HCT116 (cell line): ENCODE data around the gene GRM8.

Experiments
- RAD21 ChIP-seq: IDR thresholded peaks from 2 replicates; pipeline ENCODE4 v1.6.1; 2012; ENCODE audit warnings: low read depth, mild to moderate bottlenecking
- REST ChIP-seq: IDR thresholded peaks from 2 replicates; pipeline ENCODE4 v1.6.1; 2012; ENCODE audit warnings: low read depth
- TF ChIP-seq, protein P1 (sequence below), 3 experiments: fragments of 200-600 bp in 1 of 3; sonication (generic) in 1 of 3; IDR thresholded peaks in 2 of 3; conservative IDR thresholded peaks in 1 of 3; 2 replicates each; pipeline ENCODE4 v1.5.1; 2012 to 2017; ENCODE audit warnings: low read depth in 2 of 3, low read length in 2 of 3, antibody characterized with exemption in 1 of 3, borderline replicate concordance in 1 of 3, control low read depth in 1 of 3, mild to moderate bottlenecking in 1 of 3, mixed read lengths in 1 of 3, mixed run types in 1 of 3, moderate library complexity in 1 of 3; ENCODE audit not compliant: insufficient read depth in 1 of 3

DNA sequence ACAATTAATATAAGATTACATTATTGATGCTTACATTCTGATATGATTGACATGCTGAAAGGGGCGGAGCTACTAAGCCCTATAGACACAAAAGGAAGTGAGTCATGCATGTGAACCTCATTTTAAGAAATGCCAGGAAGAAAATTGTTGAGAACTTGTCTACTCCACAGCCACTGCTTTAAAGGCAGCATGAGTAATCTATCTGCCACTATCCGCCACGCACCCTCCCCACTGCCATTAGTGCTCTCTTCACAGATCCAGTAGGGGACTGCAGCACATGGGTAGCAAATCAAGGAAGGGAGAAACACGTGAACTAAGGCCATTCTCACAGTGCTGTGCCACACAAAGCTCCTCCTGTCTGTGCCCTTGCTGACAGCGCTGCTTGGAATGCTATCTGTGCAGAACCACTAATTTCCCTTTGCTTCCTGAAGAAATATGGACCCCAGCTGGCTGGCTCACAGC is 524.8 kb downstream of the GRM8 start:
- no peak for TF ChIP-seq REST
- TF ChIP-seq, protein P1, sequence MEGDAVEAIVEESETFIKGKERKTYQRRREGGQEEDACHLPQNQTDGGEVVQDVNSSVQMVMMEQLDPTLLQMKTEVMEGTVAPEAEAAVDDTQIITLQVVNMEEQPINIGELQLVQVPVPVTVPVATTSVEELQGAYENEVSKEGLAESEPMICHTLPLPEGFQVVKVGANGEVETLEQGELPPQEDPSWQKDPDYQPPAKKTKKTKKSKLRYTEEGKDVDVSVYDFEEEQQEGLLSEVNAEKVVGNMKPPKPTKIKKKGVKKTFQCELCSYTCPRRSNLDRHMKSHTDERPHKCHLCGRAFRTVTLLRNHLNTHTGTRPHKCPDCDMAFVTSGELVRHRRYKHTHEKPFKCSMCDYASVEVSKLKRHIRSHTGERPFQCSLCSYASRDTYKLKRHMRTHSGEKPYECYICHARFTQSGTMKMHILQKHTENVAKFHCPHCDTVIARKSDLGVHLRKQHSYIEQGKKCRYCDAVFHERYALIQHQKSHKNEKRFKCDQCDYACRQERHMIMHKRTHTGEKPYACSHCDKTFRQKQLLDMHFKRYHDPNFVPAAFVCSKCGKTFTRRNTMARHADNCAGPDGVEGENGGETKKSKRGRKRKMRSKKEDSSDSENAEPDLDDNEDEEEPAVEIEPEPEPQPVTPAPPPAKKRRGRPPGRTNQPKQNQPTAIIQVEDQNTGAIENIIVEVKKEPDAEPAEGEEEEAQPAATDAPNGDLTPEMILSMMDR (IDR thresholded peaks at IDR 0.05 in 2 of 3, conservative IDR thresholded peaks at IDR 0.05 in 1 of 3; ENCODE audit: borderline replicate concordance in 1 of 3, insufficient read depth in 1 of 3, low read depth in 2 of 3, low read length in 2 of 3), result no peak
- TF ChIP-seq RAD21, result no peak
